Spleen (tissue), 7 donors: ENCODE results near the gene PIK3R3.
"Not testable (repeated sequence)": the region's sequence is repeated elsewhere in the genome, so short reads cannot be mapped to it uniquely, and the experiment has no call there.

ENCODE experiments used
- POLR2AphosphoS5 ChIP-seq, 3 donors: sonication (generic); formaldehyde crosslinking; IDR thresholded peaks; one replicate each; pipeline ENCODE4 v1.5.1; 2017; ENCODE audit warnings: antibody characterized with exemption in 3 of 3
- TF ChIP-seq, protein P1 (sequence below), 11 experiments: fragments of 200-600 bp in 7 of 11; fragments of 450-650 bp in 4 of 11; sonication (generic) in 4 of 11; IDR thresholded peaks in 8 of 11; conservative IDR thresholded peaks in 3 of 11; 1 replicate in 7 of 11; 2 replicates in 4 of 11; pipeline versions ENCODE4 v1.4.0 to v1.8.0; 2016 to 2021; ENCODE audit warnings: antibody characterized with exemption in 11 of 11, inconsistent platforms in 4 of 11, mild to moderate bottlenecking in 1 of 11
- donor health status: DM: no; HTN: no; CAD: no; lungs with moderate emphysema.
- donor health status: DM: no; HTN: no; CAD: no.
- donor health status: DM: no; HTN: no; CAD: no.

- TF ChIP-seq, protein P1, sequence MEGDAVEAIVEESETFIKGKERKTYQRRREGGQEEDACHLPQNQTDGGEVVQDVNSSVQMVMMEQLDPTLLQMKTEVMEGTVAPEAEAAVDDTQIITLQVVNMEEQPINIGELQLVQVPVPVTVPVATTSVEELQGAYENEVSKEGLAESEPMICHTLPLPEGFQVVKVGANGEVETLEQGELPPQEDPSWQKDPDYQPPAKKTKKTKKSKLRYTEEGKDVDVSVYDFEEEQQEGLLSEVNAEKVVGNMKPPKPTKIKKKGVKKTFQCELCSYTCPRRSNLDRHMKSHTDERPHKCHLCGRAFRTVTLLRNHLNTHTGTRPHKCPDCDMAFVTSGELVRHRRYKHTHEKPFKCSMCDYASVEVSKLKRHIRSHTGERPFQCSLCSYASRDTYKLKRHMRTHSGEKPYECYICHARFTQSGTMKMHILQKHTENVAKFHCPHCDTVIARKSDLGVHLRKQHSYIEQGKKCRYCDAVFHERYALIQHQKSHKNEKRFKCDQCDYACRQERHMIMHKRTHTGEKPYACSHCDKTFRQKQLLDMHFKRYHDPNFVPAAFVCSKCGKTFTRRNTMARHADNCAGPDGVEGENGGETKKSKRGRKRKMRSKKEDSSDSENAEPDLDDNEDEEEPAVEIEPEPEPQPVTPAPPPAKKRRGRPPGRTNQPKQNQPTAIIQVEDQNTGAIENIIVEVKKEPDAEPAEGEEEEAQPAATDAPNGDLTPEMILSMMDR (IDR thresholded peaks at IDR 0.05 in 8 of 11, conservative IDR thresholded peaks at IDR 0.05 in 3 of 11), result not testable (repeated sequence)
- not testable (repeated sequence) for TF ChIP-seq POLR2AphosphoS5 (IDR thresholded peaks at IDR 0.05)
Observed at GRCh38 chr1:46095110-46095509, 37.3 kb downstream of the PIK3R3 start.
